NCI-H82 treated with DMSO at 0.1 percent for 48 hours (cell line): ENCODE measurements around the gene CRYL1.

Source experiments
- DNase-seq: peaks from one replicate; lab custom pipeline; 2025; ENCODE audit not compliant: unreplicated experiment; lab: John Stamatoyannopoulos, UW

CRYL1 gene, protein sequence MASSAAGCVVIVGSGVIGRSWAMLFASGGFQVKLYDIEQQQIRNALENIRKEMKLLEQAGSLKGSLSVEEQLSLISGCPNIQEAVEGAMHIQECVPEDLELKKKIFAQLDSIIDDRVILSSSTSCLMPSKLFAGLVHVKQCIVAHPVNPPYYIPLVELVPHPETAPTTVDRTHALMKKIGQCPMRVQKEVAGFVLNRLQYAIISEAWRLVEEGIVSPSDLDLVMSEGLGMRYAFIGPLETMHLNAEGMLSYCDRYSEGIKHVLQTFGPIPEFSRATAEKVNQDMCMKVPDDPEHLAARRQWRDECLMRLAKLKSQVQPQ

DNA sequence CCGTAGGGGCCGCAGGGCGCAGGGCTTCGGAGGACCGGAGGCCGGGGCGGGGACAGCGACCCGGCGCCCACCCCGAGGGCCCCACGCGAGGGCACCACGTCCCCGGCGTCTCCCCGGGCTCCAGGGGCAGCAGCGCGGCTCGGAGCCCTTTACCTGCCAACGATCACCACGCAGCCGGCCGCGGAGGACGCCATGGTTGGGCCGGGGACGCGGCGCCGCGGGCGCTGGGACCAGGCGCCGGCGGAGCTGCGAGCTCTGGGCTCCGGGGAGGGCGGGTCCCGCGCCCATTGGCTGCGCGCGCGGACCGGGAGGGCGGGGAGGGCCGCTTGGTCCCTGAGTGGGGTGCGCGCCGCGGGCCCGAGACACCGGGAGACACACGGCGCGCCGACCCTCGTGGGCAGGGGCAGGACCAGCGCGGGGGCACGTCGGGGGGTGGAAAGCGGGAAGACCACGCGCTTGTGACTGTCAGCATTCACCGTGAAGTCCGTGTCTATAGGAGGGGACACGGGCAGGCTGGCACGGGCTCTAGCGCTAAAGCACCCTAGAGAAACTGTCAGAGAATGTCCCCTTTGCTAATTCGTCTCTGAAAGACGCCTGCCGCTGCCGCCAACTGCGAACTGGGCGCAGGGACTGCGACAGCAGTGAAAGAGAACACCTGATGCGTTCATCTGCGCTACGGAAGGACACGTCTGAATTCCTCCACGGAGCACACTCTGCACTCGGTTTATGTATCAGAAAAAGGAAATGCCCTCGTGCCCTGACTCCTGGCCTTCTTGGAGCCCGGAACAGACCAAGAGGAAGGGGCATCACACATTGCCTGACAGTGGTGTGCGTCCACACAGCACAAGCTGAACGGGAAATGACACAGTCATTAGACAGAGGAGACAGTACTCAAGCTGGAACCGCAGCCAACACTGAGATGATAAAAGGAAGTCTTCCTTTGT is at the start of gene CRYL1:
CRYL1 (minus strand) TSS at position 257 of the 944 bp plus-strand sequence; CDS start at position 194, 63 bp downstream.
- peak; percentile 35 for DNase-seq

DNA sequence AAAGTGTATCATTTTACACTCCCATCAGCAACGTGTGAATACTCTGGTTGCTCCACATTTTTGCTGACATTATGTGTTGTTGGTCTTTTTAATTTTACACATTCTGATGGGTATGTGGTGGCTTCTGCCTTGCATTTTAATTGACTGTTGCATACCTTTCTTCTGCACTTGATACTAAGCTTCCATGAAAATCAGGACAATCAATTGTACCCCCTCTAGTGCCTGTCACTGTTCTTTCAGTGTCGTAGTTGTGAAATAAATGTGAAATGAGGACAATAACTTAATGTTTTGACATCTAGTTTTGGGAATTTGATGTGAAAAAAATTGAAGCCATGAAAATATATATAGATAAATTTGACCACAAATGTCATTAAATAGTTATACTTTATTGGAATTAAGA is 48.0 kb upstream of the CRYL1 start:
- no peak for DNase-seq

DNA sequence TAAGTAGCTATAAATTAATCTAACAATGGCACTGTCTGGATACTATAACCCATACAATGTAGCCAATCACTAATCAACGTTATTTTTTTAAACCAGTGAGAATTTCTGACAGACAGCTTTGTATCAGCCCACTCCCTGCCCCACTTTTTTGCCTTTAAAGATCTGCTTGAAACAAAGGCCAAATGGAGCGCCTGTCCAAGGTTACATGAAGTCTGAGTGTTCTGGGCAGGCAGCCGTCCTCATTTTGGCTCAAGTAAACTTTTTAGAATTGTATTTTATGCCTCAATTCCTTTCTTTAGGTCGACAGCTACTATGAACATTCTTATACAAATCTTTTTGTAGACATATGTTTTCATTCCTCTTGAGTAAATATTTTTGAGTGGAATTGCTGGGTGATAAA is 47.5 kb upstream of the CRYL1 start:
- no peak for DNase-seq

DNA sequence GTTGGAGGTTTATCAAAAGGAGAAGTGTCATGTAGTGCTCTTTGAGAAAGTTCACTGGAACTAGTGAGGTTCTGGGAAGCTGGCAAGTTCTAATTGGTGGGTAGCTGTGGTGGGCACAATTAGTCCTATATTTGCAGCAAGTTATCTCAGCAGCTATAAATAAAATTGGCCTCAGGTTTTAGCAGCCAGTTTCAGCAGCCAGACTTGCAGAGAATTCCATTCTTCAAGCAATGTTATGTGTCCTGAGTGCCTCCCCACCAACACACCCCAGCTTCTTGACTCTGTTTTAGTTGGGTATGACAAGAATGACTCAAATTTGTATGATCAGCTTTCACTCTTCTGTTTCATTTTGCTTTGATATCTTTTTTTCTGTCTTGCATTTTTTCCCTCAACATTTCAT is 46.0 kb upstream of the CRYL1 start:
- DNase-seq, result no peak

DNA sequence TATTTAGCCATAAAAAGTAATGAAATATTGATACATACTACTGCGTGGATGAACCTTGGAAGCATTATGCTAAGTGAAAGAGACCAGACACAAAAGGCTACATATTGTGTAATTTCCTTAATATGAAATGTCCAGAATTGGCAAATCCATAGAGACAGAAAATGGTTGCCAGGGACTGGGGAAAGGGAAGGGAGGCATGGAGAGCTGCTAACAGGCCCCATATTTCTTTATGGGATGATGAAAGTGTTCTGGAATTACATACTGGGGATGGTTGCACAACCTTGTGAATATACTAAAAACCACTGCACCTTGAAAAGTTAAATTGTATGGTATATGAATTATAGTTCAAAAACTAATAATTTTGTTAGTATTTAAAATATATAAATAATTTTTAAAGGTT is 44.9 kb upstream of the CRYL1 start:
- no peak for DNase-seq

DNA sequence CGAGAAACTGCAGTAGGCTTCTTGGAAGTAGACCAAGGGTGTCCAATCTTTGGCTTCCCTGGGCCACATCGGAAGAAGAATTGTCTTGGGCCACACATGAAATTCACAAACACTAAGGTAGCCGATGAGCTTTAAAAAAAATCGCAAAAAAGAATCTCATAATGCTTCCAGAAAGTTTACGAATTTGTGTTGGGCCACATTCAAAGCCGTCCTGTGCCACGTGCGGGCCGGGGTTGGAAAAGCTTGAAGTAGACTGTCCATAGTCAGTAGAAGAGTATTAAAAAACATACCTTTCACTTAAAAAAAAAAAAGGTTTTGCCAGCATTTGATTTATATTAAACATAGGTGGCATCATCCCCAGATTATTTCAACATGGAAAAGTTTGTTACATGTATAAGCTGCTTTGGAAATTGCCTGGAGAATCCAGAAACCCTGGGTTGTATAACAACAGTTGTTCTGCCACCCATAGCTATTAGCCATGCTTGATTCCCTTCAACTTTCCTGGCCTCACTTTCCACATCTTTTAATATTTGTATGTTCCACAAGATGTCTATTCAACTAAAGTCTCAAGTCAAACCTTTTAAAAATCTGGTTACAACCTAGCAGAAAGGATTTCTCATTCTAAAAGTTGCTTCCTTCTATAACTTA is 42.3 kb upstream of the CRYL1 start:
- DNase-seq, result no peak

DNA sequence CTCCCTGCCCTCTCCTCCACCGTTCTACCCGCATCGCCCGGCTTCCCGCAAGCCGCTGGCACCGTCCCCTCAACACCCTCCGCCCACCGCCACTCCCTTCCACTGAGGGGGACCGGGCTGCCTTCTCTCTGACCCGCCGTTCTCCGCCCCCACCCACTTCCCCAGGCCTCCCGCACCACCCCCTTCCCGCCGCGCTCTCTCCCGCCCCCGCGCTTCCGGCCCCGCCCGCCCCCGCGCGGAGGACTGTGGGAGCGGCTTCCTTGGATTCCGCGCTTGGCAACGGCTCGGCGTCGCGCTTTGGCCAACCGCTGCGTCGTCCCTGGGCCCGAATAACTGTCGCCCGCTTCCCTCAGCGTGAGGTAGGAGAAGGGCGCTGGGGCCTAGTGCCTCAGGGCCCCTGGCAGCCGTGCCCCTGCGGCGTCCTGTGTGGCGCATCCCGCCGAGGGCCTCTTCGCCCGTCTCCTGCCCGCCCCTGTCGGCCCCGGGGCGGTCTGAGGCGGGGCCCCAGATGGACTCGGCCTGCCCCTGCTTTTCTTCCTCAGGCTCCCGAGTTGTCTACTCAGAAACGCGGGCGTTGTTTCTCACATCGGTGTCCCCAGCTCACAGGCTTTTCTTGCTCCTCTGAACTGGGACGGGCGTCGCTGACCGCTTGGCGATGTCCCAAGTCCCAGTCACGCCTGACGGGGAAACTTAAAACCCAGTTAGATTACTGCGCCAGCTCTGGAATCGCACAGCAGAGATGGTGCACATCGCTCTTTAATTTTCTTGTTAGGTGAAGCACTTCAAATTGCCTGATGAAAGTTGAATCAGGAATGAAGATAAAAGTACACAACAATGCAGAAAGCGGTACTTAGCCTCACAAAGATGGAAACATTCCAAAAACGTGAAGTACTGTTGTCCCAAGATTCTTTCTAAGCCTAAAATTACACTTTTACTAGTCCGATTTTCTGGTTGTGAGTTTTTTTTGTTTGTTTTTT is 41.5 kb upstream of the CRYL1 start, which contains the start of gene IFT88:
IFT88 (plus strand) TSS at position 260 of the 977 bp plus-strand sequence. CDS start 7,229 bp downstream, outside the sequence.
- peak; percentile 95 for DNase-seq

DNA sequence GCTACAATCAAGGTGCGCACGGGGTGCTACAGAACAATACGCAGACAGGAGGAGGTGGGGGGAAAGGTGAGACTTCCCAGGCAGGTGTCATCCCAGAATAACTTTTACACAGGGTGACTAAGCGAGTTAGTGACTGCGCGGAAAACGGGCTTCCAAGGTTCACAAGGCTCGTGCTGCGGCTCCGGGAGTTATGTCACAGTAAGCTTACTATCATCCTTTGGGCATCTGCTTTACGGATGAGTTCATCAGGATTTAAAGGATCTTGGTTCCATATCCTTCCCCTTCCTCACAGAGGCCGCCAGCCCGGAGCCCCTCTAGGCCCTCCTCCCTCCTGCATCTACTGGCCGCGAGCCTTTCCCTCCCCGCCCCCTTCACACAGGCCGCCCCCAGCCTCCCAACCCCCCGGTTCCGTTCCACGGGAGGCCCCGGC is 40.8 kb upstream of the CRYL1 start:
- peak; percentile 95 for DNase-seq

DNA sequence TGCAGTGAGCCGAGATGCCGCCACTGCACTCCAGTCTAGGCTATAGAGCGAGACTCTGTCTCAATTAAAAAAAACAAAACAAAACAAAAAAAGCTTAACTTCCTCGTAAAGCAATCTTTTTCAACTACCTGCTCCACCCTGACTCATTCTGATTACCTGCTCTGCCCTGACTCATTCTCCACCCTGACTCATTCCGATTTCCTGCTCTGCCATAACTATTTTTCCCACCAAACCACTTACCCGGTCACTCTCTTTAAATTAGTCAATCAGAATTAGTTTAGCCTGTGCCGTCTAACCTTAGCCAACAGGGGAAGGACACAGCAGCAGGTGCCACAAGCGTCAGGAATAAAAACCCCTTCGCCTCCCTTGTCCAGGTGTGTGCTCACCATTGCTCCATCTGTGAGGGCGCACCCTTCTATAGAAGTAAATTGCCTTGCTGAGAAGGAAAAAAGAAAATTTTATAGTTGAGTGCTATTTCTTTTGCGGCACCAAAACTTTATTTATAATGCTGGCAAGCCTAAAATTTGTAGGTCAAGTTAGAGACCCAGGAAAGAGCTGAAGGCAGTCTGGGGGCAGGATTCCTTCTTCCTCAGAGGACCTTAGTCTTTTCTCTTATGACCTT is 39.6 kb upstream of the CRYL1 start:
- no peak for DNase-seq

DNA sequence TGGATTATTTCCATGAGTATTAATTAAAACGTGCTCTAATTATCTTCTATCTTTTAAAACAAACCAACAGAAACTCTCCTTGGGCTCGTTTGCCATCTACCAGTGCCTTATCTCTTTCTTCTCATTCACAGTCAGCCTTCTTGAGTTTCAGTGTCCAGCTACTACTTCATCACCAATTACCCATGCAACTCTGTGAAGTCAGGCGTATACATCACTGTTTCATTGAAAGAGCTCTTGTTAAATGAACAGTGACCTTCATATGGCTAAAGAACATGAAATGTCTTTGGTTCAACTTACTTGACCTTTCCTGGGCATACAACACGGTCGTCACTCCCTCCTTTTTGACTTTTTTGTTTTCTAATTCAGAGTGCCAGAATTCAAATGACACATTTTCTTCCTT is 36.1 kb upstream of the CRYL1 start:
- no peak for DNase-seq

DNA sequence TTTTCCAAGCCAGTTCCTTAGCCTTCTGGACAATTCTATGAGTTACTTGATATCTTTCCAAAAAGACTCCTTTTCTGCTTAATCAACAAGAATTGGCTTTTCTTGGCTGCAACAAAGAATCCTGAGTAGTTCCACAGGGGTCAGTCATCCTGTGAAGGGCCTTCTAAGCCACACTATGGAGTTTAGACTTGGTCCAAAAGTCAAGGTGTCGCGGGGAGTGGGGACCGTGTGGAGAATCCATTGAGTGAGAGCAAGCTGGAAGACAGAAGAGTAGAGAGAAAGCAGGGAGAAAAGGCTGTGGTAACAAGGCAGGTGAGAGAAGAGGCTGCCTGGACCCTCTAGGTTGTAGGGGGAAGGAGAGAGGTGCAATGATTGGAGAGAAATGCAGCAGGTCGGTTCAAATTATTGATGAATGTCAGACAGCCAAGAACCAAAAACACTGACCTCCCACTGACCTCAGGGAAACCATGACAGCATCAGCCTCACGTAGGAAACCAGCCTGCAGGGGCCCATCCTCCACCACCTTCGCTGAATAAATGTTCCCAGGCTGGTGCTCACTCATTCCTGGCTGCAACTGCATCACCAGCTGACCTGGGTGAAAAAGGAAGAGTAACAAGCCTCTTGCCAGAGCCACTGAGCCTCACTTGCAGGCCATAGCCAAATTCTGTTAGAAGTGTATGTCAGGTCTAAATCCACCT is 34.2 kb upstream of the CRYL1 start:
- DNase-seq, result no peak

DNA sequence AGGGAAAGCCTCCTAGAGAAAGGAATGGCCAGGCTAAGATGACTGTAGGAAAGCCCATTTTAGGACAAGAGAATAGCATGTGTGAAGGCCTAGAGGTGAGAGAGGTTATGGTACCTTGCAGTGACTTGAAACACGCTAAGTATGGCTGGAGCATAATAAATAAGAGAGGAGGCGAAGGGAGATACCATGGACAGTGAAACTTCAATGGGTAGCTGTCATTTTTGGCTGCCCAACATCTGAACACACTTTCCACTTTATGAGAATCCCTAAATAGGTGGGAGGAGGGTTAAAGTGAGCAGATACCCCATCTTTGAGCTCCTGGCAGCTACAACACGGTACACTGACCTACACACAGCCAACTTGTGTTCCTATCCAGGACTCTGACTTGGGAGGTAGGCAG is 33.3 kb upstream of the CRYL1 start:
- DNase-seq, result no peak

DNA sequence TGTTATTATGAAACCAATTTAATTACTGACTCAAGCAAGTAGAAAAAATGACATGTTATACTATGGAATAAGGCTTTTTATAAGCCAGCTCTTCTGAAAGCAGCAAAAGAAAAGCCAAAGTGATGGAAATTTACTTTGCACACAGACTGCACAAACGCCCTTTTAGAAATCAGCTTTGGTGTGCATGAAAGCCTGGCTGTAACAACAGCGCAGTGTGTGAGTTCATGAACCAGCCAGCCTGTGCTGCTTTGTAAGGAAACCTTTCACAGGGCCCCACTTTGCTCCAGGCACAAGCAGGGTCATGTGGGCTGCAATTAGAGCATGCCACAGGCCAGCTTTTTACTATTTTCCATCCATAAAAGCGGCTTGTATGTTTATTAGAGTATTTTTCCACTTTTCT is 27.7 kb upstream of the CRYL1 start:
- DNase-seq, result no peak

DNA sequence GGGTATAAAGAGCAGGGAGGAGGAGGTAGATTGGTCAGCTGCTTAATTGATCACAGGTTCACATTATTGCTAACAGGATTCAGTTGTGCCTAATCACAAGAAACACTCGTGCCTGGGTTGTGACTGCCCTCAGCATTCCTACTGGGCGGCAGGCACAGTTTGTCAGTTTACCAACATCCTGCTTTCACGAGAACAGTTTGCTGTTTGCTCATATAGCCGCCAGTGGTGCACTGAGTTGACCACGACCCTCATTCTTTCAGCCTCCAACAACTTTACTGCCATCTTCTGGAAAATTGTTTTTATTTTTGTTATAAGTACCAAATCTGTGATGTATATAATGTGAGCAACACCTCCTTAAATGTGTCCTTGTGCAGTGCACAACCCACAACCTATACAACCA is 25.1 kb upstream of the CRYL1 start:
- no peak for DNase-seq

DNA sequence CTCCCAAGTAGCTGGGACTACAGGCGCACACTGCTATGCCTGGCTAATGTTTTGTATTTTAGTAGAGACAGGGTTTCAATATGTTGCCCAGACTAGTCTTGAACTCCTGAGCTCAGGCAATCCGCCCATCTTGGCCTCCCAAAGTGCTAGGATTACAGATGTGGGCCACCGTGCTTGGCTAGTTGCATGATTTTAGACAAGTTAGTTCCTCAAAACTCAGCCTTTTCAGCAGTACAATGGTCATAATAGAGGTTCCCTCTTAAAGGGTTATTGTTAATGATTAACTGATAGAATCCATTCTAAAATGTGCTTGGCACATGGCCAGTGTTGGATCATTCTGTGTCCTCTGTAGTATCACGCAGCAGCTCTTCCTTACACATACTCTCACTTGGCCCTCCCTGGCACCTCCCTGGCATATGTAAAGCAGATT is 21.8 kb upstream of the CRYL1 start:
- no peak for DNase-seq

DNA sequence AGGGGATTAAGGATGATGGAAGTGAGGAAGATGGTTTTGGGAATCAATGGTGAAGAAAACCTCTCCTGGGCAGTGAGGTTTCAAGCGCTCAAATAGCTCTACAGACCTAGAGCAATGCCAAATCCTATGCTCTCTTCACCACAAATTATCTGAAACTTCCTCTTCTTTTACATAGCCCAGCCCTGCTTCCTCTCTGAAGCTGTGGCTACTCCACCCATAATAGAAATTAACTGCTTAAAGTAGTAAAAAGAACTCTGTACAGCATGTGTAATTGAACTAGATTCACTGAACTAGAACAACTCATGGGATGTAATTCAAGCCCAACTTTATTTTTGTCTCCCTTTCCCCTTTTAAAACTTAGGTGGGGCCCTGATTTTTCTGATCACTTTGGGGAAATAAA is 20.9 kb upstream of the CRYL1 start:
- no peak for DNase-seq

DNA sequence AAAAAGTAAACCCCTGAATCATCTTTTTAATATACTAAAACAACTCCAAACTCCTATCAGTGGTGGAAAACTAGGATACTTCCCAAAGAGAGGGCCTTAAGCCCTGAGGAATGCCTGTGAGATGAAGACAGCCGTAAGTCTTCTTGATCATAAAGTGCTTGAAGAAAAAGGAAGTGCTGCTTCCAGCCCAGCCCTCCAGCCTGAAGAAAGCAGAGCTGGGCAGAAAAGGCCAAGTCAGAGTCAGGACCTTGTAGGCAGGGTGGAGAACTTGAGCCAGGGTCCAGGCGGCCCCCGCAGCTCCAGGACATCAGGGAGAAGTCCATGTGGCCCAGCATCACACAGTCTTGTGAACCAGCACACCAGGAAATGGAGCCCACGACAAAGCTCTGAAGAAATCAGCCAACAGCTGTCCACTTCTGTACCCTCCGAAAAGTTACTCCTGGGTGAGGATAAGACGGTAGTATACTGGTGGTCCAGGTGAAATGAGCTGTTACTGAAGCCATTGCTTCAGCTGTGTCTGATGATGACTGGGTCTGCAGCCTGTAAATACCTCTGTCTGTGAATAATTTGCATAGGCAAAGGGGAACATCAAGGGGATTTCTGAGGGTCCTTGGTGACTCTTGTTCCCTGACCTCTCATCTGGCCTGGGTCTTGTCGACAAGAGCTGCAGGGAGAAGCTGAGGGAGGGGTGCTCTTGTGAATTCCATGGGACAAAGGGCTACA is 18.7 kb upstream of the CRYL1 start:
- no peak for DNase-seq

DNA sequence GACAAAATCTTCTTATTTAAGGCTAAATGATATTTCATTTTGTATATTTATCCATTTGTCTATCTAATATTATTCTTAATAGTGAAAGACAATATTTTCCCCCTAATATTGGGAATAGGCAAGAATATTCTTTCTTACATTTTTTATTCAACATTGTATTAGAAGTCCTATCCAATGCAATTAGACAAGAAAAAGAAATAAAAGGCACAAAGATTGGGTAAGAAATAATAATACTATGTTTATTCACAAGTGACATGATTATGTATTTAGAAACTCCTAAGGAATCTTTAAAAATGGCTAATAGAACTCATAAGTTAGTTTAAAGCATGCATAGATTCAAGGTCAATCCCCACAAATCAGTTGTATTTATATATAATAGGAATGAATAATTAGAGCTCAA is 11.3 kb upstream of the CRYL1 start:
- no peak for DNase-seq
